SK-N-SH treated with all-trans-retinoic acid at 6 μM for 48 hours (cell line): ENCODE results near the gene SRRM3.
"Not testable (repeated sequence)": the region's sequence is repeated elsewhere in the genome, so short reads cannot be mapped to it uniquely, and the experiment has no call there.

Experiments used
- ESRRG ChIP-seq: fragments of 250-450 bp; sonication (Bioruptor Pico); IDR thresholded peaks from 2 replicates; pipeline ENCODE4 v1.6.1; 2021; ENCODE audit warnings: mild to moderate bottlenecking
- GLIS3 ChIP-seq: fragments of 250-450 bp; sonication (Bioruptor Pico); IDR thresholded peaks from 2 replicates; pipeline ENCODE4 v1.5.0; 2020; ENCODE audit warnings: mild to moderate bottlenecking, moderate library complexity
- ISL1 ChIP-seq: fragments of 250-450 bp; sonication (Bioruptor Pico); IDR thresholded peaks from 2 replicates; pipeline ENCODE4 v2.1.2; 2022; ENCODE audit warnings: mild to moderate bottlenecking, moderate library complexity
- PPARA ChIP-seq: fragments of 250-450 bp; sonication (Bioruptor Pico); IDR thresholded peaks from 2 replicates; pipeline ENCODE4 v1.5.0; 2020; ENCODE audit warnings: mild to moderate bottlenecking, borderline replicate concordance
- RARB ChIP-seq: fragments of 250-450 bp; sonication (Bioruptor Pico); IDR thresholded peaks from 2 replicates; pipeline ENCODE4 v1.8.0; 2021; ENCODE audit warnings: mild to moderate bottlenecking, moderate library complexity
- SNAI2 ChIP-seq: fragments of 250-450 bp; sonication (Bioruptor Pico); IDR thresholded peaks from 2 replicates; pipeline ENCODE4 v1.5.0; 2020; ENCODE audit warnings: mild to moderate bottlenecking, moderate library complexity
- ZC3H10 ChIP-seq: fragments of 250-450 bp; sonication (Bioruptor Pico); IDR thresholded peaks from 2 replicates; pipeline ENCODE4 v1.5.1; 2021; ENCODE audit warnings: mild to moderate bottlenecking, moderate library complexity
- ZFP3 ChIP-seq: fragments of 250-450 bp; sonication (Bioruptor Pico); IDR thresholded peaks from 2 replicates; pipeline ENCODE4 v1.5.0; 2020; ENCODE audit warnings: mild to moderate bottlenecking, moderate library complexity
- ZNF565 ChIP-seq: fragments of 450-650 bp; formaldehyde crosslinking; conservative IDR thresholded peaks from 2 replicates; pipeline ENCODE4 v1.5.0; 2020; ENCODE audit warnings: low read depth, mild to moderate bottlenecking, moderate library complexity
- TF ChIP-seq, protein P1 (sequence below): fragments of 250-450 bp; sonication (Bioruptor Pico); IDR thresholded peaks from 2 replicates; pipeline ENCODE4 v1.5.1; 2020; ENCODE audit warnings: low read depth, mild to moderate bottlenecking, moderate library complexity
- TF ChIP-seq, protein P2 (sequence below): fragments of 250-450 bp; sonication (Bioruptor Pico); IDR thresholded peaks from 2 replicates; pipeline ENCODE4 v1.8.0; 2021; ENCODE audit warnings: low read depth, mild to moderate bottlenecking, moderate library complexity, borderline replicate concordance

DNA sequence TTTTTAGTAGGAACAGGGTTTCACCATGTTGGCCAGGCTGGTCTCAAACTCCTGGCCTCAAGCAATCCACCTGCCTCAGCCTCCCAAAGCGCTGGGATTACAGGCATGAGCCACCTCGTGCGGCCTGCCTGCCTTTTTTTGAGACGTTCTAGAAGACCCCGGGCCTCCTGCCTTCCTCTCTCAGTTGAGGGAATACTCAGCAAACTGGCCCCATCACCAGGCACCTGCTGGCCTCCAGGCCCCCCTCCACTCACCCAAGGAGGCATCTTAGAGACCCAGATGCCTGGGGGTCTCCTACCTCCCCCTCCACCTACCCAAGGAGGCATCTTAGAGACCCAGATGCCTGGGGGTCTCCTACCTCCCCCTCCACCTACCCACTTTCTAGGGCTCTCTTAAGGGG is 91.2 kb downstream of the SRRM3 start:
- TF ChIP-seq GLIS3 (CRISPR knock-in tag); ZFP3 (CRISPR knock-in tag); SNAI2 (CRISPR knock-in tag); ZC3H10 (CRISPR knock-in tag); ZNF565; PPARA (CRISPR knock-in tag); RARB (CRISPR knock-in tag); ISL1 (CRISPR knock-in tag); ESRRG (CRISPR knock-in tag): not testable (repeated sequence)
- TF ChIP-seq, protein P1, sequence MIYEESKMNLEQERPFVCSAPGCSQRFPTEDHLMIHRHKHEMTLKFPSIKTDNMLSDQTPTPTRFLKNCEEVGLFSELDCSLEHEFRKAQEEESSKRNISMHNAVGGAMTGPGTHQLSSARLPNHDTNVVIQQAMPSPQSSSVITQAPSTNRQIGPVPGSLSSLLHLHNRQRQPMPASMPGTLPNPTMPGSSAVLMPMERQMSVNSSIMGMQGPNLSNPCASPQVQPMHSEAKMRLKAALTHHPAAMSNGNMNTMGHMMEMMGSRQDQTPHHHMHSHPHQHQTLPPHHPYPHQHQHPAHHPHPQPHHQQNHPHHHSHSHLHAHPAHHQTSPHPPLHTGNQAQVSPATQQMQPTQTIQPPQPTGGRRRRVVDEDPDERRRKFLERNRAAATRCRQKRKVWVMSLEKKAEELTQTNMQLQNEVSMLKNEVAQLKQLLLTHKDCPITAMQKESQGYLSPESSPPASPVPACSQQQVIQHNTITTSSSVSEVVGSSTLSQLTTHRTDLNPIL (CRISPR knock-in tag) = not testable (repeated sequence)
- TF ChIP-seq, protein P2, sequence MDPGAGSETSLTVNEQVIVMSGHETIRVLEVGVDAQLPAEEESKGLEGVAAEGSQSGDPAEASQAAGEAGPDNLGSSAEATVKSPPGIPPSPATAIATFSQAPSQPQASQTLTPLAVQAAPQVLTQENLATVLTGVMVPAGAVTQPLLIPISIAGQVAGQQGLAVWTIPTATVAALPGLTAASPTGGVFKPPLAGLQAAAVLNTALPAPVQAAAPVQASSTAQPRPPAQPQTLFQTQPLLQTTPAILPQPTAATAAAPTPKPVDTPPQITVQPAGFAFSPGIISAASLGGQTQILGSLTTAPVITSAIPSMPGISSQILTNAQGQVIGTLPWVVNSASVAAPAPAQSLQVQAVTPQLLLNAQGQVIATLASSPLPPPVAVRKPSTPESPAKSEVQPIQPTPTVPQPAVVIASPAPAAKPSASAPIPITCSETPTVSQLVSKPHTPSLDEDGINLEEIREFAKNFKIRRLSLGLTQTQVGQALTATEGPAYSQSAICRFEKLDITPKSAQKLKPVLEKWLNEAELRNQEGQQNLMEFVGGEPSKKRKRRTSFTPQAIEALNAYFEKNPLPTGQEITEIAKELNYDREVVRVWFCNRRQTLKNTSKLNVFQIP (CRISPR knock-in tag) = not testable (repeated sequence)
